ENCODE results near the gene HVCN1. TPM values are rescaled to one million over a fixed set of nuclear protein-coding genes. Genes with fewer than 3 reads are reported as not detected.

Gene HVCN1
- total RNA-seq, 1 experiment from 2014 or later: 0.23 TPM

- Mint-ChIP-seq H3K4me3 (ENCODE audit: unreplicated experiment) (no peak overlapping the region), H3K27ac (ENCODE audit: unreplicated experiment) (no peak overlapping the region), H3K9me3 (ENCODE audit: unreplicated experiment) (no peaks in the 10 kb centered on the region), H3K27me3 (ENCODE audit: insufficient read depth, unreplicated experiment) (no peaks in the 10 kb centered on the region), H3K36me3 (ENCODE audit: insufficient read depth, unreplicated experiment) (no peaks in the 10 kb centered on the region), H3K4me1 (ENCODE audit: low read depth, unreplicated experiment) (peaks cover 11% of the 10 kb centered on the region)
- Histone ChIP-seq H3K27me3 (replicated peaks; ENCODE audit: control insufficient read depth, insufficient read depth, low read length) (no peaks in the 10 kb centered on the region), H3K4me3 (ENCODE audit: low read depth, low read length) (no peak overlapping the region), H3K4me1 (no peaks in the 10 kb centered on the region), H3K9me3 (no peaks in the 10 kb centered on the region), H3K36me3 (ENCODE audit: control insufficient read depth, insufficient read depth, low read length) (no peaks in the 10 kb centered on the region)
- intact Hi-C loops (cut with micrococcal nuclease; ENCODE audit: unreplicated experiment): no loop called here
- no peak for DNase-seq
- POLR2A ChIA-PET: no interaction called here
- CTCF ChIA-PET: no interaction called here
- BruUV-seq (replicated peaks): no TSS peak
- TF ChIP-seq CTCF (IDR thresholded peaks at IDR 0.05; ENCODE audit: insufficient read depth in 1 of 2, low read depth in 1 of 2, low read length in 1 of 2, severe bottlenecking in 1 of 2, unreplicated experiment in 1 of 2): no peak
These were observed 12.7 kb downstream of the HVCN1 start for GRCh38 chr12:110676171-110676570.

GRCh38 chr12:110670161-110670701 lies 18.7 kb downstream of the HVCN1 start:
- no peaks in the 10 kb centered on the region for H3K36me3 Mint-ChIP-seq (ENCODE audit: insufficient read depth, unreplicated experiment)
- TF ChIP-seq CTCF (IDR thresholded peaks at IDR 0.05; ENCODE audit: insufficient read depth in 1 of 2, low read depth in 1 of 2, low read length in 1 of 2, severe bottlenecking in 1 of 2, unreplicated experiment in 1 of 2): no peak
- Histone ChIP-seq H3K4me1 (no peaks in the 10 kb centered on the region), H3K4me3 (ENCODE audit: low read depth, low read length) (no peak overlapping the region), H3K36me3 (ENCODE audit: control insufficient read depth, insufficient read depth, low read length) (no peaks in the 10 kb centered on the region), H3K27me3 (replicated peaks; ENCODE audit: control insufficient read depth, insufficient read depth, low read length) (no peaks in the 10 kb centered on the region), H3K9me3 (no peaks in the 10 kb centered on the region)
- POLR2A ChIA-PET: no interaction called here
- DNase-seq: no peak
- H3K27ac Mint-ChIP-seq (ENCODE audit: unreplicated experiment): no peak overlapping the region
- H3K9me3 Mint-ChIP-seq (ENCODE audit: unreplicated experiment): no peaks in the 10 kb centered on the region
- peaks cover 11% of the 10 kb centered on the region for H3K4me1 Mint-ChIP-seq (ENCODE audit: low read depth, unreplicated experiment)
- H3K4me3 Mint-ChIP-seq (ENCODE audit: unreplicated experiment): no peak overlapping the region
- intact Hi-C loops (cut with micrococcal nuclease; ENCODE audit: unreplicated experiment): no loop called here
- BruUV-seq (replicated peaks): no TSS peak
- H3K27me3 Mint-ChIP-seq (ENCODE audit: insufficient read depth, unreplicated experiment): peaks cover 13% of the 10 kb centered on the region
- CTCF ChIA-PET: no interaction called here

- Histone ChIP-seq H3K4me3 (ENCODE audit: low read depth, low read length) (no peak overlapping the region), H3K36me3 (ENCODE audit: control insufficient read depth, insufficient read depth, low read length) (no peaks in the 10 kb centered on the region), H3K4me1 (no peaks in the 10 kb centered on the region), H3K27me3 (replicated peaks; ENCODE audit: control insufficient read depth, insufficient read depth, low read length) (no peaks in the 10 kb centered on the region), H3K9me3 (no peaks in the 10 kb centered on the region)
- H3K36me3 Mint-ChIP-seq (ENCODE audit: insufficient read depth, unreplicated experiment): no peaks in the 10 kb centered on the region
- peaks cover 13% of the 10 kb centered on the region for H3K27me3 Mint-ChIP-seq (ENCODE audit: insufficient read depth, unreplicated experiment)
- DNase-seq: no peak
- intact Hi-C loops (cut with micrococcal nuclease; ENCODE audit: unreplicated experiment): no loop called here
- H3K4me3 Mint-ChIP-seq (ENCODE audit: unreplicated experiment): no peak overlapping the region
- H3K9me3 Mint-ChIP-seq (ENCODE audit: unreplicated experiment): peaks cover 7% of the 10 kb centered on the region
- TF ChIP-seq CTCF (IDR thresholded peaks at IDR 0.05; ENCODE audit: insufficient read depth in 1 of 2, low read depth in 1 of 2, low read length in 1 of 2, severe bottlenecking in 1 of 2, unreplicated experiment in 1 of 2): no peak
- BruUV-seq (replicated peaks): no TSS peak
- CTCF ChIA-PET: no interaction called here
- peaks cover 3% of the 10 kb centered on the region for H3K4me1 Mint-ChIP-seq (ENCODE audit: low read depth, unreplicated experiment)
- POLR2A ChIA-PET: no interaction called here
- no peak overlapping the region for H3K27ac Mint-ChIP-seq (ENCODE audit: unreplicated experiment)
These were observed 19.8 kb downstream of the HVCN1 start for GRCh38 chr12:110669193-110669502.

All from Caco-2 (cell line).